RPMI8226 (cell line): ENCODE measurements around the gene ABHD16A.
"Not testable (repeated sequence)": the region's sequence is repeated elsewhere in the genome, so short reads cannot be mapped to it uniquely, and the experiment has no call there.

Experiments used
- DNase-seq: peaks from one replicate; pipeline ENCODE4 v3.0.0-alpha.2; 2015

Gene ABHD16A

DNA sequence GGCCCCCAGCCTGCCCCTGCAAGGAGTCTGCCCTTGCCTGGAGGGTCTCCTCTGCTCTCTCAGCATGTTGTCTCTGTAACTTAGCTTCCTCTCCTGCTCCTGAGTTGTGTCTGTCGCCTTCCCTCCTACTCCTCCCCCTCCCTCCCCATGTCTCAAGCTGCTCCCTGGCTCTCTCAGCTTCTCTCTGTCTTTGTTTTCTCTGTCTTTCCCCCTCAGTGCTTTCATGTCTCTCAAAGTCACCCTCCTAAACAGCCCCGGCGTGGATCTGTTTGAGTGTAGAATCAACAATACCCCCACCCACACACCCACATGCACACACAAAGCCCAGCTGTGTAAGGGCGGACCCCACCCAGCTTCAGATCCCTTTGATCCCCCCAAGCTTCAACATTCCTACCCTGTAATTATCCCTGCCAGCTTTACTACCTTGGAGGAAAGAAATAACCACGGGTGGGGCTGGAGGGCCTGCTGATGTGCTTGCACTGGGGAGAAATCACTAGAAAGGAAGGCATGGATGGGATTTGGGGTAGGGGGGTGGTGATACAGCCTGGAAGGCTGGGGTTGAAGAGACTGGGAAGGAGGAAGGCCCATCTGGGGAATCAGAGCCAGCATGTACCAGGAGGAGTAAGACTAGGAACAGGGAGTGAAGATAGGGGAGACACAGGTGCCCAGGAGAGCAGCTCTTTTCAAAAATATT is 11.0 kb upstream of the ABHD16A start:
- DNase-seq = no peak

DNA sequence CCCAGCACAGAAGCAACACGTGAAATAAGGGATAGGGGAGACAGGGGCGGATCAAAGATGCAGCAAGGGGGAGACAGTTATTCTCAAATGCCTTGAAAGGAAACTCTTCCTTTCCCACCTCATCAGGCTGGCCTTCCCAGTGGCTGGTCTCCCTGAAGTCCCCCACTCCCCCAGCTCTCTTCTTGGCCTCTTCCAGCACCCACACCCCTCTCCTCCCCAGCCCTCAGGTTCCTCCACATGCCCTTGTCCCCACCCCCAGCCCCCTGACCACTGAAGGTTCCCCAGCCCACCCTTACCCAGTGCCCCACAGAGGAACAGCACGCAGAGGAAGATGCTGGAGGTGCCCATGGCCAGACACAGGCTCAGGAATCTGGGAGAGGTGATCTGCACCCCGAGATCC is 10.3 kb upstream of the ABHD16A start:
- DNase-seq = no peak

DNA sequence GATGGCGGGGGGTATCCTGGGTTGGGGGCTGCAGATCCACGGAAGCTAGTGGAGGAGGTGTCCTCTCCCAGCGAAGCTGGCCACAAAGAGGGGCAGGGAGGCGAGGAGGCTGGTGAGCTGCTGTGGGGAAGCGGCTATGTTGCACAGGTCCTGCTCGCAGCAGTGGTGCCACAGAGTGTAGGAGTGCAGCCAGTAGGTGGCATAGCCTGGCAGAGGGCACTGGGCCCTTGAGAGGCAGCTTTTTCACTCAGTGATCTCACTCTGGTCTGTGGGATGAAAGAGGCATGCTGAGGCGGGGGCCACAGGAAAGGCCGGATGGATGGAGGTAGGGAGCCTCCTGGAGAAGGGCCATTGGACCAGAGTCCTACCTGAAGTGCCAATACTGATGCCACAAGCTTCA is 9.2 kb upstream of the ABHD16A start:
- DNase-seq = peak; percentile 65

DNA sequence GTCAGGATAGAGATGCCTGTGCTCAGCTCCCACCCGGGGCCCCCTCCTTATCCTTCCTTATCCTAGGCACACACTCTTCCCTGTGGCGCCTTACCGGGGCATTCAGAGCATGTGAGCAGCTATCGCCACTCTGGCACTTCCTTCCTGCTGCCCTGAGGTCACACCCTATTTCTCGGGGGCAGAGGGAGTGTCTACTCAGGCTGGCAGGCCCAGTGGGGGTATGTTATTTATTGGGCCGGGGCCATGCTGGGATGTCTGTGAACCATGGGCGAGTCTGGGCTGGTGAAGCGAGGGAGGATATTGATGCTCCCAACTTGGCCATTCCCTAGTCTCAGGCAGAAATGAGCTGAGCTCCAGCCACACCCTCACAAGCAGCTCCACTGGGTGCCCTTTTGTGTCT is 8.1 kb upstream of the ABHD16A start:
- DNase-seq = no peak

DNA sequence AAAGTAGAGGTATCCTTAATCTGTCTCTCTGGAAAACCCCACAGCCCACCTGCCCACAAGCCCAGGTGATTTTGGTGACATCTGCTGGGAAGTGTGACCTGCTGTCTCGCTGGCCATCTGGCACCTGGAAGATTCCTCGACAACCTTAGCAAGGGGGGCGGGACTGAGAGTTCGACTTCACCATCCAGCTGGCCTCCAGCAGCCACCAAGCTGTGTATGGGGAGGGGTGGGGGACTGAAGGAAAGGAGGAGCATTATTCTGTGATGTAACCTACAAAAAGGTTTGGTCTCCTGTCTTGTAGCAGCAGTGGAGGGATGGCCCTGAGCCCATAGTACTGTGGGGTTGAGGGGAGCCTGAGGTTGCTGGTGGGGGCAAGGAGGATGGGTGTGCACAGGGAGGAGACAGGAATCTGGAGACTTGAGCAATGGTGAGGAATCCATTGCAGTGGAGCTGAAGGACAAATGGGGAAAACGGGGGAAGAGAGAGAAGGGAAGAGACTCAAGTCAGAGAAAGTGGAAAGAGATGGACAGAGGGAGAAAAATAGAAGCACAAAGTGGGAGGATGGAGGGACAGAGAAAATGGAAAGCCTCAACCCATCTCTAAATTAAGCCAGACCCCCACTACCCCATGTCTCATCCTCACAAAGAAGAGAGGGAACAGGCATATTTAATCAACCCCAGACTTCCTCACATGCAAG is 7.5 kb upstream of the ABHD16A start:
- DNase-seq = peak; percentile 76

DNA sequence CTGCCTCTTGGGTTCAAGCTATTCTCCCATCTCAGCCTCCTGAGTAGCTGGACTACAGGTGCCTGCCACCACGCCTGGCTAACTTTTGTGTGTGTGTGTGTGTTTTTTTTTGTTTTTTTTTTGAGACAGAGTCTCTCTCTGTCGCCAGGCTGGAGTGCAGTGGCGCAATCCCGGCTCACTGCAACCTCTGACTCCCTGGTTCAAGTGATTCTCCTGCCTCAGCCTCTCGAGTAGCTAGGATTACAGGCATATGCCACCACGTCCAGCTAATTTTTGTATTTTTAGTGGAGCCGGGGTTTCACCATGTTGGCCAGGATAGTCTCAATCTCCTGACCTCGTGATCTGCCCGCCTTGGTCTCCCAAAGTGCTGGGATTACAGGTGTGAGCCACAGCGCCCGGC is 6.0 kb upstream of the ABHD16A start:
- not testable (repeated sequence) for DNase-seq

DNA sequence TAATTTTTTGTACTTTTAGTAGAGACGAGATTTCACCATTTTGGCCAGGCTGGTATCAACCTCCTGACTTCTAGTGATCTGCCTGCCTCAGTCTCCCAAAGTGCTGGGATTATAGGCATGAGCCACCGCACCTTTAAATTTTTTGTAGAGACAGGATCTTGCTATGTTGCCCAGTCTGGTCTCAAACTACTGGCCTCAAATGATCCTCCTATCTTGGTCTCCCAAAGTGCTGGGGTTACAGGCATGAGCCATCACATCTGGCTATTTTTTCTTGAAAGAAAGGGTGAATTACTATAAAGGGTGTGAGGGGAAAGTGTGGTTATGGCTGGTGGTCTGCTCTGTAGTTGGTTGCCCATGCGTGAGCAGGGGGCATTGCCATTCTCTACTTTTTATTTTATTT is 5.1 kb upstream of the ABHD16A start:
- no peak for DNase-seq

DNA sequence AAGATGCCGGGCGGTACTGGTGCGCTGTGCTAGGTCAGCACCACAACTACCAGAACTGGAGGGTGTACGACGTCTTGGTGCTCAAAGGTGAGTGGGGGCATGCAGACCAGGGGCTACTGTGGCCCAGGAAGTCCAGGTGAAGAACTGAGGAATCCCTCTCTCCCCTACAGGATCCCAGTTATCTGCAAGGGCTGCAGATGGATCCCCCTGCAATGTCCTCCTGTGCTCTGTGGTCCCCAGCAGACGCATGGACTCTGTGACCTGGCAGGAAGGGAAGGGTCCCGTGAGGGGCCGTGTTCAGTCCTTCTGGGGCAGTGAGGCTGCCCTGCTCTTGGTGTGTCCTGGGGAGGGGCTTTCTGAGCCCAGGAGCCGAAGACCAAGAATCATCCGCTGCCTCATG is 4.6 kb upstream of the ABHD16A start:
- DNase-seq = no peak

DNA sequence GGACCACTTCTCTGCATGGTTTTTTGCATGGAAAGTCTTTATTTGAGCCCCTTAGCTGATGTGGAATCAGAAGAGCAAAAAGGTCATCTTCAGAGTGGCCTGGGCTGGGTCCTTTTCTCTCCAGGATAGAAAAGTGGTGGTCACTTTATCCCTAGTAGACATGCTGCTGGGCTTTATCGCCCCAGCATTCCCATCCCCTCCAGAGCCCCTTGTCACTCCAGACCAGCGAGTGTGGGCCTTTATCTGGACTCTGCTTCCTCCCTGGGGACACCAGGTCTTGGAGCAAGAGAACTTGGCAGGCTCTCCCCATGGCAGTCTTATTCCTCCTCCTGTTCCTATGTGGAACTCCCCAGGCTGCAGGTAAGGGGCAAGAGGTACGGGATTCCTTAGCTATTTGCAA is 3.5 kb upstream of the ABHD16A start, which contains the start of gene LY6G6F:
Gene LY6G6F, plus strand, starts transcription at position 268 of the 400 bp plus-strand sequence. Its CDS starts 41 bp downstream, at position 309.
- no peak for DNase-seq

DNA sequence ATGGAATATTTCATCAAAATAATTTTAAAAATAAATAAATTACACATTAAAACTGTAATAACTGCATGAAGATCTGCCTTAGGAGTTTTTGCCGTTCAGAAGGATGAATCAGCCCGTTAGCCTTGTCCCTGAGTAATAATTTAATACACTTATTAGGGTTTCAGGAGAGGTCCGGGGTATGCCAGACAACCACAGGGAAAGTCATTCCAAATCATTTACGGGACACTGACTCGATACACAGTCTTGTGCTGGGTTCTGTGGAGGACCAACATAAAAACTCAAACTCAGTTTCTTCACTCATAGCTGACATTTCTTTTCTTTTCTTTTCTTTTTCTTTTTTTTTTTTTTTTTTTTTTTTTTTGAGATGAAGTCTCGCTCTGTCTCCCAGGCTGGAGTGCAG is 2.8 kb upstream of the ABHD16A start:
- DNase-seq = no peak

DNA sequence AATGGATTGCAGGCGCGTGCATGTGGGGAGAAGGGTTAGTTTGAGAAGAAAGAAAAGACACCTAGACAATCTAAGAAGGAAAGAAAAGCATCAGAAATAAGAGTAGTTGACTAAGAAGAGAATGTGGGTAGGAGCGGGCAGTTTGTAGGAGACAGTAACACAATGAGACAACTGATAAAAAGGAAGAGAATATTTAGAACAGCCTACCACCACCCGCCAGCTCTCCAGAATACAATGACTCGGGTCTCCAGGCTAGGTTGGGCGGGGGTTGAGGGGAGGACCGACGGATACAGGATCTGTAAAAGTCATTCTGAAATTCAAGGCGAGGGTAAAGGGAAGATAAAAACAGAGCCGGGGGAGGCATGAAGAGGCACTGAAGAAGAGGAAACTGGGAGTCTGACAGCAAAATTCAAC is 712 bp downstream of the ABHD16A start:
- DNase-seq = no peak

DNA sequence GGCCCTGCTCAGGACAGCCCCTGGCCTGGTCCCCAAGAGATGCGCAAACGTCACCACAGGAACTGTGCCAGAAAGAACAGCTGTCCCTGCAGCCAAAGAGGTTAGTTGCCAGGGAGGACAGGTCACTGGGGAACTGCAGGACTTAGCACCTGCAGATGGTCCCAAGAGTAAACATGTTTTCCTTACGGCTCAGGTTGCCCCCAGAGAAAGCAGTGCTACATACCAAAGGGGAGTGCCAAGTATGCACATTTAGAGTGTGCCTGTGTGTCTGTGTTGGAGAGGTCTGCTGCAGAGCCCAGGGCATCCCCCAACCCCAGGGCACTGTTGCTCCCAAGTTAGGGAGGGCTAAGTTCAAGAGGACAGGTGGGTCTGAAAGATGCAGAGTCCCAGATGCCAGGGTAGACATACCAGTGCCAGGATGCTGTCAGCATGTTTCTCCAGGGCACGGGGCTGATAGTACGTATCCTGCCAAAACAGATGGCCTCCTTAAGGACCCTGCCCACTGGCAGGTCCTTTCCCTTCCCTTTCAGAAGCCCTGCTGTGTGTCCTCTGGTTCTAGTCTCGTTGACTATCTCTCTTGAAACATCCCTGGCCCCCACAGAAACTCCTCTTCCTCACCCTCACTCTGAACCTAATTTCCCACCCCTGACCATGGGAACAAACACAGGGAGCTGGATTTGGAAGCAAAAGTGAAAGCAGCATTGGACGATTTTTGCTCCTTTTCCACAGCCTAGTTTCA is 1.3 kb downstream of the ABHD16A start:
- DNase-seq = peak; percentile 54

DNA sequence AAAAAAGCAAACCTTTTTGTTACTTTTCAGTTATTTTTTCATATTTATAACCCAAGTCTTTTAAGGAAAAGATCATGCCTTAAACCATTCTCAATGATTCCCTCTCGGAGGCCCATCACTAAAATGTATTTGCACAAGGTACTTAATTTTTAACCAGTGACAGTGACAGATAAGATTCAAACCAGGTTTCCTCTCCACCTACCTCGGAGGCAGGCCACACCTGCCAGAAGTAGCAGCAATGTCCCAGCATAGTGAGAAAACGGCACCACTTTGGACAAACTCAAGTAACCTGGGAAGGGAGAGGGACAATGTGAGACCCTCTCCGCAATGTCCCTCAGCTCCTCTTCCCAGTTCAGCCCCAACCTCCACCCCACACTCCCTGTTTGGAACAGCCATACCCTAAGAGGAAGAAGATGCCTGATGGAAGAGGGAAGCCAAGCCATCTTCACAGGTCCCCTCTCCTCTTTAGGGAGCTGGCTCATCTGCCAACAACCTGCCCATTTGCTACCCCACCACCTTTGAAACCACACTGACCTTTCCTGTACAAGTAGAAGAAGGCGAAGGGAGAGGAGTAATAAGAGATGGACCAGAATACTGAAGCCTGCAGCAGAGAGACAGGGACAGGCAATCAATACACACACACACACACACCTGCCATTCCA is 2.3 kb downstream of the ABHD16A start:
- DNase-seq = no peak

DNA sequence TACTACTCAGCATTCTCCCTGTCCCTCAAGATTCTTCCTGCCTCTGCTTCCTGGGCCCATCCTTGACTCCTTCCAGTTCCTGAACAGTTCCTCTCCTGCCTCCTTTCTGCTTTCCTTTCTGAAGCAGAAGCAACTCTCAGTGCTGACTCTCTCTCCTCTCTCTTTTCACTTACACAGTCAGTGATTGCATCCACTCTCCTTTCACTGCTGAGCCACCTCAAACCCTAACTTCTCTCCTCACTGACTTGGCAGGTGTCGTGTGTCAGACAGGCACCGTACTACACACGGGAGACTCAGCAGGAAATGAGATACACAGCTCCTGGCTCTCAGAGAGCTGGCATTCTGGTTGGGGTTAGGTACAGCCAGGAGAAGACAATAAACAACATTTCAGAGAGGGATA is 5.6 kb downstream of the ABHD16A start:
- DNase-seq = no peak

DNA sequence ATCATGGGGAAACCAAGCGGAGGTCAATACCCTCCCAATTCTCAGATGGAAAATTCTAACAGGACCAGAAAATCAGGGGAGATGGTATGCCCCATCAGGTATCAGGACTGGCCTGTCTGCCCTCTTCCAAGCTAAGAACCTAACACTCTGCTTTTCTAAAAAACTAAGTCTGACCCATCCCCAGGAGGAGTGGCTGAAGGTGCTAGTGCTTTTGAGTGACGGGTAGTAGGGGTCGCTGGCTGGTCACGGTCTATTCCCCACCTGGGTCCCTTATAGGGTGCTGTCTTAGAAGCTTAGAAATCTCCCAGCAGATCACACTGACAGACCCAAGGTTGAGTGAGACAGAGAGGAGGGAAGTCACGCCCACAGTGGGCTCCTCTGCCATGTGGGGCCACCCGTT is 9.6 kb downstream of the ABHD16A start:
- no peak for DNase-seq

DNA sequence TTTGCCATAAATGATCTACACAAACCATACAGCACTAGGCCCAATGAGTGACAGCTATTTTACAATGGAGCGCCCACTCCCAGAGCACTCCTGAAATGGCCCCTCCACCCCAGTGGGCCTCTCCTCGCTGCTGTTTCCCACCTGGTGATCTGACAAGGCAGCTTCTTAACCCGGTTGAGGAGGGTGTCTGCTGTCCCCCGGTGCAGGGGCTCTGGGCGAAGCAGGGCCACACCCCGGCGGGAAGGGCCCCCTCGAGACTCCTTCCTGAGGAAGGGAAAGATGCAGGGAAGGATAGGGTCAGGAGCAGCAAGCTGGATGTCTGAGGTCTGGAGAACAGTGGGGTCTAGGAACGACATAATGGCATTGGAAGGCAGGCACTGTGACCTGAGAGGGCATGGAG is 10.2 kb downstream of the ABHD16A start:
- DNase-seq = no peak

DNA sequence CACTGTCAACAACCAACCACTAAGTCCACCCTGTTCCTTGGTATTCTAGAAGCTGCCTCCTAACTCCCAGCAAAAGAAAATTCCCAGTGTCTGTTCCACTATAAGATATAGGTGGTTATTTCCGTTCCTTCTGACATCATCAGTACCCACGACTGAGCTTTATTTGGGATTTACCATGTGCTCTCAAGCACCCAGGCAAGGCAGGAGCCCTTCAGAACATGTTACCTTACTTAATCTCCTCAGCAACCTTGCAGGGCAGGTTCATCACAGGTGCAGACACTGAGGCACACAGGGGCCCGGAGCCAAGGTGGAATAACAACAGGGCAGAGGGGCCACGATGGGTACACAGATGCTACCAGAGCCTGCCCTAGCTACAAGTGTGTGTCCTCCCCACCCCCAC is 10.8 kb downstream of the ABHD16A start:
- DNase-seq = no peak

DNA sequence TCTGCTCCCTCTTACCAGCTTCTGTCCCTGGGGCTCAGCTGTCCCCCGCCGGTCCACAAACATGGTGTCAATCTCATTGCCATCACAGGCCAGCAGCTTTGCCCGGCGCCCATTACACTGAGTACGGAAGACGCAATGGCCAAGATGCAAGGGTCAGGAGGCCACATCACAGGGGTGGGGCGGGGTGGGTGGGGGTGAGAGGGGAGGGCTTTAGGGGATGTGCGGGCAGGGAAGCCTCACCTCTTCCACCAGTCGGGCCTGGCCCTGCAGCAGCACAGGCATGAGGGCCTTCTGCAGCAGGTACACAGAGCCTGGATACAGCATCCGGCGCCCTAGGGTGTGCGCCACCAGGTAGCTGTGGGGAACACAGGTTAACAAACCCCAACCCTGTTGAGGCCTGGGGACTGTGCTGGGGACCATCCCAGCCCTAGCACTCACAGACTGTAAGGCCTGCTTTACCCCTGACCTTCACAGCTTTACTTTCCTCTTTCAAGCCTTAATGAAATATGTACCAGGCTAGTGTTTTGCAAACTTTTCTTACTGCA is 11.5 kb downstream of the ABHD16A start:
- no peak for DNase-seq

DNA sequence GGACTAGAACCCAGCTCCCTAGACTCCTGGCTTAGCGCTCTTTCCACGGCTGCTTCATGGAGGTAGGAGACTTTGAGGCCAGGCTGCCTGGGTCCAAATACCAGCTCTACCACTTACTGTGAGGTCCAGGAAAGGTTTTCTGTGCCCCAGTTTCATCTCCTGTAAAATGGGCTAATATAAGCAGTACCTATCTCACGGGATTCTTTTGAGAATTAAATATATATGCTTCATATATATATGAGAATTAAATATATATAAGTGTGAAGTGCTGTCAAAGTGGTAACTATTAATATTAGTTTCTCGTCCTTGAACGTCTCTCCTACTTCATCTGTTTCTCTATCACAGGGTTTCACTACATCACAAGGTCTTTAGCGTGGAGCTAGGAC is 12.1 kb downstream of the ABHD16A start:
- no peak for DNase-seq

DNA sequence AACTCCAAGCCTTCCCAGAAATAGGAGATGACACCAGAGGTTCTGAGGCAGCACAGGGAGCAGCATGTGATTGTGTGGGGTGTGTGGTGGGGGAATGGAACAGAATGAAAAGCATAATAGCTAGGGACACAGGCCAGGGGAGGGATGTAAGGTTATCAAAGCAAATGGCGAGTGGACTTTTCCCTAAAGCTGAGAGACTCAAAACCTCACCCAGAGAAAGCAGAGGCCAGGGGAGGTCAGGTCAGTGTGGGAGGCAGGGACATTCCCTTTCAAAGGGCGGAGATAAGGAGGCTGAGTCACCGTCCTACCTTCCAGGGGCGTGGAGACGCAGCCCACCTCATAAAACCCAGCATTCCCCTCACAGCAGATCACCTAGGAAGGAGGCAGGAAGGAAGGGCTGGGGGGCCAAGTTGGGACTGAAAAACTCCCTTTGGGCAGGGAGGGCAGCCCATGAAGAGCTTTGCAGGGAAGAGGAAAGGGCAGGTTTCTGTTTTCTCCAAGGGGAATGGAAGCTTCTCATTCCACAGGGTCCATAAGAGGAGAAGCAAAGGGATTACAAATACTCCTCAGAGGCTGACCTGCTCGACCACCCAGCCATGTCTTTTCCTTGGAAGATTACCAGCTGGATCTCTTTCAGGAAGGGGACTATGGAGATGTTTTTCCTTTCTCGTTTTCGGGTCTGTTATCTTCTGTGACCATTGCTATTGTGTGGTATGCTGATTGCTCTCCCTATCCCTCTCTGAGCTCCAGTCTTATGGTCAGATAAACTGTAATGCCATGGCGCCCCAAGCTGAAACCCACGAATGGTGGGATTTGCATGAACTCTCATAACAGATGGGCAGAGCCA is 12.7 kb downstream of the ABHD16A start:
- DNase-seq = no peak

DNA sequence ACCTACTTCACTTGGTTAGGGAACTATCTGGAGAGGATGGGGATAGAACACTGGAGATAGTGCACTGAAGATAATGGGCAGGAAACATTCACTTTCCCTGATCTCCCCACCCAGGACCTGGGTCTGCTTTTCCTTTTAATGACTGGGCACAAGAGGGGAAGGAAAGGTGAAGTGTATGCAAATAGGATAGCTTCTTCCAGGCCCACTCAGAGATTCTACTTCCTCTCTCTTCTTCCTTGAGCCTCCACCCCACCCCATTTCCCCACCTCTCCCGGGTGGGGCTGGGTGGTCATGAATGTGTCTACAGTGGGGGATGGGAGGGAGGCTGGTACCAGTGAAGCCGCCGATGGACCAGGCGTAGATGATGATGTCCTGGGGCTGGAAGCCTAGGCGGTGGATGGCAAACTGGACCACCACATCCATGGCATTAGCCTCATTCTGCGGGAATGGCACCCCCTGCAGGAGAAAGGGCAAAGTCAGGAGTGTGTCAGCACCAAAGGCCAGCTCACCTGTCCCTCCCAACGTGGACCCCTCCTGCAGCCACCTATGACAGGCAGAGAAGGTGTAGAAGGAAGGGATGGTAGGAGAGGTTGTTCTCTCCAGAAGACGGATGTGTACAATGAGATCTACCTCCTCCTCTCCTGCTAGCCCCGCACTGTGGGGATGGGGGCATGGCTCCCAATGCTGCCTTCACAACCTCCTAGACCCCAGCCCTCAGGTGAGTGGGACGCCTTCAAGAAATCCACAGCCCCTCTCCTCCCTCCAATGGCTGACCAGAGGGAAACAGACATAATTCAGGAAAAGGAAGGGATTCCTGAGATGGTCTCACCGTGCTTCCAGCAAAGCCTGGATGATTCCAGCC is 13.6 kb downstream of the ABHD16A start:
- no peak for DNase-seq
